22Rv1 (cell line): Measurements from ENCODE around the gene INTS1.

ENCODE experiments used
- H3K27ac ChIP-seq: fragments of 450-650 bp; 2 replicates; pipeline ENCODE4 v1.5.1; 2017
- CTCF ChIP-seq: fragments of 450-650 bp; IDR thresholded peaks from 2 replicates; pipeline ENCODE4 v1.5.1; 2017; ENCODE audit warnings: mild to moderate bottlenecking
- ZFX ChIP-seq: fragments of 450-650 bp; IDR thresholded peaks from 2 replicates; pipeline ENCODE4 v1.6.1; 2017; ENCODE audit warnings: antibody characterized with exemption, borderline replicate concordance

INTS1 gene

GRCh38 chr7:1423264-1423811 is 80.9 kb downstream of the INTS1 start:
- no peak overlapping the region for H3K27ac ChIP-seq
- no peak for TF ChIP-seq CTCF
- no peak for TF ChIP-seq ZFX

- TF ChIP-seq ZFX (no peak), CTCF (no peak)
- no peak overlapping the region for H3K27ac ChIP-seq
These were observed 81.5 kb downstream of the INTS1 start for GRCh38 chr7:1422512-1423263.

- no peak overlapping the region for H3K27ac ChIP-seq
- TF ChIP-seq CTCF (no peak), ZFX (no peak)
These were observed 82.2 kb downstream of the INTS1 start for GRCh38 chr7:1421946-1422345.

- no peak overlapping the region for H3K27ac ChIP-seq
- TF ChIP-seq ZFX, result no peak
- TF ChIP-seq CTCF, result no peak
These were observed 83.0 kb downstream of the INTS1 start for GRCh38 chr7:1421020-1421790.
